ENCODE measurements around the gene GTF3C1.

DNA sequence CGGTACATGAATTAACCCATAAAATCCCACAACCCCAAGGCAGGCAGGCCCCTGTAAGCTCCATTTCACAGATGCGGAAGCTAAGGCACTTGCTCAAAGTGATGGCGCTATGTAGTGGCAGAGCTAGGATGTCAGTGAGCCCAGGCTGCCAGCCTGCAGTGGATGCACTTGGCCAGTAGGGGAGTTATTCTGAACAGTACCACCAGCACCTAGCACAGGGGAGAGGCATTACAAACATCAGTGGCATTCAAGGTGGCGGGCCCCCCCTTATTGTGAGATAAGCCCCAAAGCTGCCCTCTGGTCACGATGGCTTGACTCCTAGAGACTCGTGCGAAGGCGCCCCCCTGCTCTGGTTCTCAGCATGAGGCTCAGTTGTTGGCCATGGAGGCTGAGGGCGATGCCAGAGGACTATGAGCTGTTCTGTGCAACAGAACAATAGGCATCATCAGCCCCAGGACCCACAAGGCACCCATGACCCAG, 33.8 kb downstream of the GTF3C1 start:
- TF ChIP-seq, protein P1, sequence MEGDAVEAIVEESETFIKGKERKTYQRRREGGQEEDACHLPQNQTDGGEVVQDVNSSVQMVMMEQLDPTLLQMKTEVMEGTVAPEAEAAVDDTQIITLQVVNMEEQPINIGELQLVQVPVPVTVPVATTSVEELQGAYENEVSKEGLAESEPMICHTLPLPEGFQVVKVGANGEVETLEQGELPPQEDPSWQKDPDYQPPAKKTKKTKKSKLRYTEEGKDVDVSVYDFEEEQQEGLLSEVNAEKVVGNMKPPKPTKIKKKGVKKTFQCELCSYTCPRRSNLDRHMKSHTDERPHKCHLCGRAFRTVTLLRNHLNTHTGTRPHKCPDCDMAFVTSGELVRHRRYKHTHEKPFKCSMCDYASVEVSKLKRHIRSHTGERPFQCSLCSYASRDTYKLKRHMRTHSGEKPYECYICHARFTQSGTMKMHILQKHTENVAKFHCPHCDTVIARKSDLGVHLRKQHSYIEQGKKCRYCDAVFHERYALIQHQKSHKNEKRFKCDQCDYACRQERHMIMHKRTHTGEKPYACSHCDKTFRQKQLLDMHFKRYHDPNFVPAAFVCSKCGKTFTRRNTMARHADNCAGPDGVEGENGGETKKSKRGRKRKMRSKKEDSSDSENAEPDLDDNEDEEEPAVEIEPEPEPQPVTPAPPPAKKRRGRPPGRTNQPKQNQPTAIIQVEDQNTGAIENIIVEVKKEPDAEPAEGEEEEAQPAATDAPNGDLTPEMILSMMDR (conservative IDR thresholded peaks at IDR 0.05): peak; percentile 79
- no peak for TF ChIP-seq ZFX (IDR thresholded peaks at IDR 0.05)

Data from C4-2B (cell line).